Liver (tissue), 9 donors: ENCODE measurements around the gene TLR10. TPM values are rescaled to one million over a fixed set of nuclear protein-coding genes. Genes with fewer than 3 reads are reported as not detected.

ENCODE experiments used
- DNase-seq: peaks from one replicate; pipeline ENCODE4 v3.0.0-alpha.2; 2017; ENCODE audit warnings: low spot score
- H3K27ac ChIP-seq, 2 donors: one replicate each; pipeline ENCODE4 v1.7.0; 2013; ENCODE audit warnings: inconsistent platforms in 2 of 2, low read length in 2 of 2, control low read depth in 1 of 2, low read depth in 1 of 2, mild to moderate bottlenecking in 1 of 2
- H3K27me3 ChIP-seq, 4 donors: one replicate each; pipeline versions ENCODE4 v1.6.1 to v1.7.0; 2013; ENCODE audit warnings: low read length in 3 of 4, inconsistent platforms in 1 of 4, mild to moderate bottlenecking in 1 of 4, moderate library complexity in 1 of 4; ENCODE audit not compliant: control insufficient read depth in 4 of 4, insufficient read depth in 4 of 4
- H3K36me3 ChIP-seq, 4 donors: one replicate each; pipeline versions ENCODE4 v1.6.1 to v1.7.0; 2013; ENCODE audit warnings: low read length in 3 of 4, mild to moderate bottlenecking in 3 of 4, low read depth in 1 of 4, moderate library complexity in 1 of 4; ENCODE audit not compliant: control insufficient read depth in 4 of 4, insufficient read depth in 3 of 4
- H3K4me1 ChIP-seq, 4 donors: one replicate each; pipeline versions ENCODE4 v1.6.1 to v1.7.0; 2013; ENCODE audit warnings: low read length in 3 of 4, mild to moderate bottlenecking in 3 of 4, moderate library complexity in 1 of 4; ENCODE audit not compliant: control insufficient read depth in 4 of 4, insufficient read depth in 4 of 4
- H3K4me3 ChIP-seq, 3 donors: one replicate each; pipeline versions ENCODE4 v1.6.1 to v1.7.0; 2013; ENCODE audit warnings: low read length in 3 of 3, control low read depth in 1 of 3, low read depth in 1 of 3, mild to moderate bottlenecking in 1 of 3
- H3K9ac ChIP-seq, 2 donors: one replicate each; pipeline ENCODE4 v1.7.0; 2013; ENCODE audit warnings: low read length in 2 of 2, mild to moderate bottlenecking in 2 of 2, moderate library complexity in 2 of 2, control low read depth in 1 of 2, low read depth in 1 of 2
- H3K9me3 ChIP-seq, 4 donors: one replicate each; pipeline versions ENCODE4 v1.6.1 to v1.7.0; 2013; ENCODE audit warnings: low read length in 3 of 4; ENCODE audit not compliant: control insufficient read depth in 4 of 4
- ATF3 ChIP-seq: IDR thresholded peaks from 2 replicates; pipeline ENCODE4 v1.6.1; 2016; ENCODE audit warnings: antibody characterized with exemption
- CTCF ChIP-seq: fragments of 150-350 bp; IDR thresholded peaks from 2 replicates; pipeline ENCODE4 v1.5.1; 2017; ENCODE audit warnings: improper control_type of control experiment, low read depth, low read length; ENCODE audit not compliant: missing input control
- EGR1 ChIP-seq, 2 donors: IDR thresholded peaks; 2 replicates each; pipeline ENCODE4 v1.6.1; 2016 to 2018; ENCODE audit warnings: antibody characterized with exemption in 2 of 2, low read depth in 2 of 2
- FOXA1 ChIP-seq: IDR thresholded peaks from 2 replicates; pipeline ENCODE4 v1.6.1; 2016; ENCODE audit warnings: antibody characterized with exemption
- FOXA2 ChIP-seq: IDR thresholded peaks from 2 replicates; pipeline ENCODE4 v1.6.1; 2016; ENCODE audit warnings: antibody characterized with exemption
- GABPA ChIP-seq, 2 donors: IDR thresholded peaks in 1 of 2; conservative IDR thresholded peaks in 1 of 2; 2 replicates each; pipeline ENCODE4 v1.6.1; 2016; ENCODE audit warnings: antibody characterized with exemption in 2 of 2, mild to moderate bottlenecking in 1 of 2, moderate library complexity in 1 of 2
- HNF4A ChIP-seq, 2 donors: conservative IDR thresholded peaks; 2 replicates each; pipeline ENCODE4 v1.6.1; 2016; ENCODE audit warnings: antibody characterized with exemption in 2 of 2, mild to moderate bottlenecking in 2 of 2
- JUND ChIP-seq, 2 donors: IDR thresholded peaks; 2 replicates each; pipeline ENCODE4 v1.6.1; 2016; ENCODE audit warnings: antibody characterized with exemption in 2 of 2
- MAX ChIP-seq: IDR thresholded peaks from 2 replicates; pipeline ENCODE4 v1.6.1; 2016; ENCODE audit warnings: antibody characterized with exemption
- NR2F2 ChIP-seq: IDR thresholded peaks from 2 replicates; pipeline ENCODE4 v1.6.1; 2016; ENCODE audit warnings: antibody characterized with exemption
- RAD21 ChIP-seq, 2 donors: IDR thresholded peaks; 2 replicates each; pipeline ENCODE4 v1.6.1; 2016; ENCODE audit warnings: antibody characterized with exemption in 2 of 2, mild to moderate bottlenecking in 2 of 2
- RXRA ChIP-seq, 2 donors: IDR thresholded peaks; 2 replicates each; pipeline ENCODE4 v1.6.1; 2017 to 2018; ENCODE audit warnings: antibody characterized with exemption in 2 of 2, mild to moderate bottlenecking in 1 of 2
- SP1 ChIP-seq: IDR thresholded peaks from 2 replicates; pipeline ENCODE4 v1.6.1; 2018; ENCODE audit warnings: antibody characterized with exemption, mild to moderate bottlenecking
- TAF1 ChIP-seq: conservative IDR thresholded peaks from 2 replicates; pipeline ENCODE4 v1.6.1; 2016; ENCODE audit warnings: antibody characterized with exemption, mild to moderate bottlenecking
- YY1 ChIP-seq: IDR thresholded peaks from 2 replicates; pipeline ENCODE4 v1.6.1; 2016; ENCODE audit warnings: antibody characterized with exemption, mild to moderate bottlenecking
- ZBTB33 ChIP-seq: IDR thresholded peaks from 2 replicates; pipeline ENCODE4 v1.6.1; 2016; ENCODE audit warnings: antibody characterized with exemption
- WGBS: extraction: QIAGEN DNeasy Blood & Tissue Kit; methylation state at CpG from one replicate; pipeline ENCODE4 v1.1.7; 2013; 5-methylcytosine and 5-hydroxymethylcytosine counted together
- polyA plus RNA-seq, 2 donors: library from polyadenylated mRNA; stranded (reverse) in 1 of 2; unstranded in 1 of 2; fragments of 200-250 nt in 1 of 2; fragments of >200 nt in 1 of 2; fragmentation: Nextera tagmentation in 1 of 2; extraction: Ambion mirVana in 1 of 2; gene quantifications; one replicate each; pipeline versions ENCODE4 v1.2.1 to v1.2.3, GENCODE V29; 2013 to 2015
- total RNA-seq, 2 donors: library from RNA; depleted of rRNA; stranded (reverse); fragments of >200 nt; gene quantifications; one replicate each; pipeline ENCODE4 v1.2.3, GENCODE V29; 2014
- donor health status: healthy.
- donor health status: healthy.
- donor health status: healthy.
- donor health status: healthy.
- donor health status: healthy.

The TLR10 gene
- total and polyA plus RNA-seq, 4 donors = 0.02 to 1.9 (median 0.11) TPM

- no peak for TF ChIP-seq ATF3
- no peak for TF ChIP-seq FOXA2
- no peak for TF ChIP-seq JUND (IDR thresholded peaks at IDR 0.05)
These were observed 54.1 kb downstream of the TLR10 start (continued) for GRCh38 chr4:38728631-38729141.

- no peaks in the 10 kb centered on the region for H3K9me3 ChIP-seq
- DNase-seq = no peak
- H3K9ac ChIP-seq = no peak overlapping the region
- no peaks in the 10 kb centered on the region for H3K36me3 ChIP-seq
- H3K27me3 ChIP-seq = no peaks in the 10 kb centered on the region
- WGBS = 90% methylated on average over 3 of the region's 3 CpGs
- no peaks in the 10 kb centered on the region for H3K4me1 ChIP-seq
- no peak overlapping the region for H3K27ac ChIP-seq
- H3K4me3 ChIP-seq = no peak overlapping the region
- TF ChIP-seq RAD21 (IDR thresholded peaks at IDR 0.05) = no peak
- TF ChIP-seq EGR1 (IDR thresholded peaks at IDR 0.05; ENCODE audit: low read depth in 2 of 2) = no peak
These were observed 58.3 kb downstream of the TLR10 start for GRCh38 chr4:38724475-38724808.

- TF ChIP-seq GABPA (IDR thresholded peaks at IDR 0.05 in 1 of 2, conservative IDR thresholded peaks at IDR 0.05 in 1 of 2) (no peak), RXRA (IDR thresholded peaks at IDR 0.05) (no peak), FOXA1 (no peak), RAD21 (IDR thresholded peaks at IDR 0.05) (no peak), SP1 (no peak), FOXA2 (no peak), TAF1 (no peak), EGR1 (IDR thresholded peaks at IDR 0.05; ENCODE audit: low read depth in 2 of 2) (no peak), ATF3 (no peak), NR2F2 (no peak), ZBTB33 (no peak), JUND (IDR thresholded peaks at IDR 0.05) (no peak), HNF4A (conservative IDR thresholded peaks at IDR 0.05) (no peak), YY1 (no peak), MAX (no peak), CTCF (no peak)
- no peaks in the 10 kb centered on the region for H3K36me3 ChIP-seq
- no peak overlapping the region for H3K27ac ChIP-seq
- WGBS = 88% methylated on average over 7 of the region's 7 CpGs
- no peak overlapping the region for H3K4me3 ChIP-seq
- H3K27me3 ChIP-seq = no peaks in the 10 kb centered on the region
- no peaks in the 10 kb centered on the region for H3K9me3 ChIP-seq
- H3K4me1 ChIP-seq = no peaks in the 10 kb centered on the region
- DNase-seq = no peak
- no peak overlapping the region for H3K9ac ChIP-seq
These were observed 58.9 kb downstream of the TLR10 start for GRCh38 chr4:38723726-38724474.
